Right lobe of liver (tissue), 6 donors: ENCODE results near the gene LRRC63. TPM values are rescaled to one million over a fixed set of nuclear protein-coding genes. Genes with fewer than 3 reads are reported as not detected.

Experiments used
- ATAC-seq, 4 donors: fragments of 200-7000 bp; cut with Tn5 transposase; one replicate each; pipeline ENCODE4 v1.9.1; 2020; ENCODE audit warnings: mild to moderate bottlenecking in 4 of 4, moderate library complexity in 4 of 4
- DNase-seq, 3 donors: peaks; one replicate each; pipeline ENCODE4 v3.0.0-alpha.2; 2020
- H3K27ac ChIP-seq, 3 donors: fragments of 200-600 bp; one replicate each; pipeline ENCODE4 v1.8.0; 2022
- H3K27me3 ChIP-seq, 2 donors: fragments of 200-600 bp; one replicate each; pipeline ENCODE4 v1.8.0; 2022
- H3K36me3 ChIP-seq, 4 donors: fragments of 200-600 bp; sonication (generic) in 1 of 4; one replicate each; pipeline versions ENCODE4 v1.5.1 to v1.8.0; 2017 to 2022; ENCODE audit warnings: control low read depth in 1 of 4
- H3K4me1 ChIP-seq, 4 donors: fragments of 200-600 bp; sonication (generic) in 1 of 4; one replicate each; pipeline versions ENCODE4 v1.5.1 to v1.8.0; 2017 to 2022; ENCODE audit warnings: control low read depth in 1 of 4
- H3K4me3 ChIP-seq, 3 donors: fragments of 200-600 bp; one replicate each; pipeline ENCODE4 v1.8.0; 2022
- H3K9me3 ChIP-seq, 4 donors: fragments of 200-600 bp; sonication (generic) in 1 of 4; one replicate each; pipeline versions ENCODE4 v1.5.1 to v1.8.0; 2017 to 2022; ENCODE audit warnings: control low read depth in 1 of 4
- CTCF ChIP-seq, 4 donors: fragments of 200-600 bp in 3 of 4; fragments of 450-650 bp in 1 of 4; IDR thresholded peaks; one replicate each; pipeline versions ENCODE4 v1.5.1 to v1.8.0; 2016 to 2022; ENCODE audit warnings: antibody characterized with exemption in 4 of 4, mild to moderate bottlenecking in 2 of 4
- POLR2A ChIP-seq: fragments of 450-650 bp; IDR thresholded peaks from one replicate; pipeline ENCODE4 v1.6.1; 2017; ENCODE audit warnings: antibody characterized with exemption, mild to moderate bottlenecking
- WGBS: methylation state at CpG from one replicate; pipeline ENCODE4 v1.1.6; 2018; ENCODE audit warnings: low coverage, low lambda C conversion rate; ENCODE audit not compliant: insufficient coverage; ENCODE audit errors: missing lambda C conversion rate; 5-methylcytosine and 5-hydroxymethylcytosine counted together
- intact Hi-C, 2 donors: fragments of 100-400 bp; cut with DNase I; formaldehyde crosslinking; loops; one replicate each; pipeline versions ENCODE4 v1.11.2 to v1.14.1; 2022
- total RNA-seq, 6 experiments: library from RNA; depleted of rRNA in 2 of 6; stranded (reverse); fragments of >200 nt in 2 of 6; fragmentation: NEBNext Ultra II Directional in 3 of 6; extraction: Animal tissue kit (Norgen Biotek cat#: 25700) in 3 of 6; gene quantifications; one replicate each; pipeline versions ENCODE4 v1.1.0 to v1.2.4, GENCODE V29; 2016 to 2023
- donor health status: DM: no; HTN: yes; CAD: no.
- donor health status: DM: no; HTN: no; CAD: no.
- donor health status: DM: no; HTN: no; CAD: no.
- donor health status: DM: no; HTN: yes; CAD: no.
- donor health status: DM: no; HTN: yes; CAD: no.

LRRC63 gene
- total RNA-seq, 6 experiments from 2014 or later, result 0.12 TPM; not detected in 5

GRCh38 chr13:46202966-46203365 lies 8.8 kb upstream of the LRRC63 start:
- no peak for TF ChIP-seq POLR2A
- TF ChIP-seq CTCF (IDR thresholded peaks at IDR 0.05), result no peak
- H3K4me1 ChIP-seq, result no peaks in the 10 kb centered on the region
- H3K27me3 ChIP-seq, result no peaks in the 10 kb centered on the region
- no peak overlapping the region for H3K4me3 ChIP-seq
- no peaks in the 10 kb centered on the region for H3K36me3 ChIP-seq
- intact Hi-C loops, result no loop called here
- 74% methylated on average over 5 of the region's 5 CpGs for WGBS
- H3K27ac ChIP-seq, result no peak overlapping the region
- no peak for ATAC-seq
- no peak for DNase-seq
- no peaks in the 10 kb centered on the region for H3K9me3 ChIP-seq

GRCh38 chr13:46206143-46206542 lies 5.6 kb upstream of the LRRC63 start:
- ATAC-seq (no peak), DNase-seq (no peak)
- Histone ChIP-seq H3K27me3 (no peaks in the 10 kb centered on the region), H3K4me3 (no peak overlapping the region), H3K27ac (no peak overlapping the region), H3K4me1 (no peaks in the 10 kb centered on the region), H3K9me3 (no peaks in the 10 kb centered on the region), H3K36me3 (no peaks in the 10 kb centered on the region)
- no peak for TF ChIP-seq CTCF (IDR thresholded peaks at IDR 0.05)
- TF ChIP-seq POLR2A, result no peak
- WGBS, result 69% methylated on average over 1 of the region's 1 CpG
- intact Hi-C loops, result no loop called here

GRCh38 chr13:46207828-46208227 lies 3.9 kb upstream of the LRRC63 start:
- Histone ChIP-seq H3K4me3 (no peak overlapping the region), H3K4me1 (no peaks in the 10 kb centered on the region), H3K36me3 (no peaks in the 10 kb centered on the region), H3K27ac (no peak overlapping the region), H3K27me3 (no peaks in the 10 kb centered on the region), H3K9me3 (no peaks in the 10 kb centered on the region)
- ATAC-seq (no peak), DNase-seq (no peak)
- intact Hi-C loops, result no loop called here
- TF ChIP-seq POLR2A (no peak), CTCF (IDR thresholded peaks at IDR 0.05) (no peak)
- WGBS, result 86% methylated on average over 3 of the region's 7 CpGs

GRCh38 chr13:46210362-46211083 lies 1.2 kb upstream of the LRRC63 start:
- WGBS, result 57% methylated on average over 6 of the region's 6 CpGs
- Histone ChIP-seq H3K27ac (no peak overlapping the region), H3K36me3 (no peaks in the 10 kb centered on the region), H3K27me3 (no peaks in the 10 kb centered on the region), H3K9me3 (no peaks in the 10 kb centered on the region), H3K4me1 (no peaks in the 10 kb centered on the region), H3K4me3 (no peak overlapping the region)
- ATAC-seq, result no peak
- TF ChIP-seq POLR2A (no peak), CTCF (IDR thresholded peaks at IDR 0.05) (no peak)
- DNase-seq, result no peak
- intact Hi-C loops, result no loop called here

GRCh38 chr13:46211116-46211482 lies 629 bp upstream of the LRRC63 start:
- peak overlapping the region; percentile 41 to 48 (median 44) for H3K4me3 ChIP-seq
- ATAC-seq (peak; percentile 30 to 55 (median 41)), DNase-seq (no peak)
- no peaks in the 10 kb centered on the region for H3K9me3 ChIP-seq
- TF ChIP-seq POLR2A (no peak), CTCF (IDR thresholded peaks at IDR 0.05) (no peak)
- WGBS, result 4% methylated on average over 9 of the region's 9 CpGs
- H3K27ac ChIP-seq, result no peak overlapping the region
- intact Hi-C loops, result no loop called here
- no peaks in the 10 kb centered on the region for H3K27me3 ChIP-seq
- no peaks in the 10 kb centered on the region for H3K4me1 ChIP-seq
- no peaks in the 10 kb centered on the region for H3K36me3 ChIP-seq
